GM12878 (cell line): ENCODE measurements around the gene SDK2. TPM values are rescaled to one million over a fixed set of nuclear protein-coding genes. Genes with fewer than 3 reads are reported as not detected.

Experiments used
- ATAC-seq: fragments of 200-7000 bp; cut with Tn5 transposase; 3 replicates; pipeline ENCODE4 v1.9.1; 2020; ENCODE audit warnings: mild to moderate bottlenecking, moderate library complexity
- BruUV-seq: library from RNA; stranded (reverse); fragments of 400-500 nt; replicated peaks from 2 replicates; lab custom pipeline; 2021; lab: Mats Ljungman, UMichigan
- CTCF ChIA-PET: fragments of 300-600 bp; sonication (Branson Sonifier 250); formaldehyde crosslinking; extraction: SDS; loops from one replicate; lab custom pipeline; 2021; ENCODE audit warnings: inconsistent platforms; lab: Yijun Ruan, JAX
- POLR2A ChIA-PET: fragments of 350-600 bp; formaldehyde crosslinking; extraction: SDS; loops from one replicate; lab custom pipeline; 2021; ENCODE audit warnings: inconsistent platforms; lab: Charles Lee
- RAD21 ChIA-PET: fragments of 300-600 bp; sonication (Branson Sonifier 250); formaldehyde crosslinking; loops from one replicate; lab custom pipeline; 2023; ENCODE audit warnings: antibody characterized with exemption; ENCODE audit not compliant: unreplicated experiment; lab: Charles Lee
- SMC1A ChIA-PET: fragments of 300-600 bp; sonication (Branson Sonifier 250); formaldehyde crosslinking; loops from one replicate; lab custom pipeline; 2023; ENCODE audit not compliant: unreplicated experiment, uncharacterized antibody; lab: Charles Lee
- DNase-seq: peaks from one replicate; pipeline ENCODE4 v3.0.0-alpha.2; 2011; ENCODE audit warnings: low read depth, low spot score
- FAIRE-seq: peaks from 3 replicates; lab custom pipeline; 2011; peaks lifted over from hg19 to GRCh38; lab: Jason Lieb, UNC
- H2AFZ ChIP-seq: 2 replicates; pipeline ENCODE4 v1.6.0; 2011; ENCODE audit warnings: low read depth, low read length, control low read depth; ENCODE audit not compliant: control insufficient read depth
- H3K27ac ChIP-seq: 2 replicates; pipeline ENCODE4 v1.5.1; 2011; ENCODE audit warnings: control low read depth; ENCODE audit not compliant: control insufficient read depth, insufficient read depth
- H3K27me3 ChIP-seq, 2 experiments: replicated peaks in 1 of 2; 2 replicates each; pipeline versions ENCODE4 v1.6.0 to v1.6.1; 2011; ENCODE audit warnings: low read length in 1 of 2; ENCODE audit not compliant: control insufficient read depth in 2 of 2, insufficient read depth in 2 of 2
- H3K36me3 ChIP-seq, 2 experiments: 2 replicates each; pipeline ENCODE4 v1.5.1; 2011; ENCODE audit warnings: low read length in 1 of 2; ENCODE audit not compliant: control insufficient read depth in 2 of 2, insufficient read depth in 2 of 2
- H3K4me1 ChIP-seq: 2 replicates; pipeline ENCODE4 v1.6.1; 2011; ENCODE audit warnings: mild to moderate bottlenecking, low read length, moderate library complexity, mixed read lengths; ENCODE audit not compliant: control insufficient read depth, insufficient read depth
- H3K4me2 ChIP-seq: 2 replicates; pipeline ENCODE4 v1.6.0; 2011; ENCODE audit warnings: control low read depth; ENCODE audit not compliant: control insufficient read depth, insufficient read depth
- H3K4me3 ChIP-seq: fragments of 200-600 bp; sonication (generic); 2 replicates; pipeline ENCODE4 v1.5.1; 2016
- H3K79me2 ChIP-seq: 2 replicates; pipeline ENCODE4 v1.6.0; 2011; ENCODE audit warnings: low read length; ENCODE audit not compliant: control insufficient read depth, insufficient read depth
- H3K9ac ChIP-seq: 2 replicates; pipeline ENCODE4 v1.8.0; 2011; ENCODE audit warnings: low read length, control low read depth, mixed read lengths; ENCODE audit not compliant: control insufficient read depth, insufficient read depth
- H3K9me3 ChIP-seq: replicated peaks from 3 replicates; pipeline ENCODE4 v1.5.1; 2011; ENCODE audit warnings: mild to moderate bottlenecking, low read length; ENCODE audit not compliant: control insufficient read depth, insufficient read depth
- H4K20me1 ChIP-seq: 2 replicates; pipeline ENCODE4 v1.6.0; 2011; ENCODE audit not compliant: control insufficient read depth, insufficient read depth
- EGR1 ChIP-seq, 2 experiments: IDR thresholded peaks; 1 replicate in 1 of 2; 2 replicates in 1 of 2; pipeline ENCODE4 v1.6.1; 2011 to 2012; ENCODE audit warnings: low read depth in 2 of 2, low read length in 2 of 2, borderline replicate concordance in 1 of 2, mild to moderate bottlenecking in 1 of 2, moderate library complexity in 1 of 2
- LARP7 ChIP-seq: fragments of 450-650 bp; IDR thresholded peaks from 2 replicates; pipeline ENCODE4 v1.6.1; 2017; ENCODE audit warnings: mild to moderate bottlenecking
- MTA2 ChIP-seq: fragments of 450-650 bp; IDR thresholded peaks from 2 replicates; pipeline ENCODE4 v1.6.1; 2016; ENCODE audit warnings: low read depth, mild to moderate bottlenecking, moderate library complexity
- MYB ChIP-seq: fragments of 150-350 bp; IDR thresholded peaks from 2 replicates; pipeline ENCODE4 v1.6.1; 2014; ENCODE audit warnings: mild to moderate bottlenecking, low read depth, low read length, borderline replicate concordance
- NFYB ChIP-seq: IDR thresholded peaks from 2 replicates; pipeline ENCODE4 v1.6.1; 2011; ENCODE audit warnings: low read depth, mild to moderate bottlenecking, low read length, improper control_type of control experiment, moderate library complexity; ENCODE audit not compliant: insufficient read depth
- PAX5 ChIP-seq: IDR thresholded peaks from 2 replicates; pipeline ENCODE4 v1.6.1; 2011; ENCODE audit warnings: low read depth, low read length, borderline replicate concordance
- PAX8 ChIP-seq: fragments of 450-650 bp; IDR thresholded peaks from 2 replicates; pipeline ENCODE4 v1.6.1; 2017; ENCODE audit warnings: mild to moderate bottlenecking, moderate library complexity
- POLR2A ChIP-seq: IDR thresholded peaks from 2 replicates; pipeline ENCODE4 v1.6.1; 2011; ENCODE audit warnings: low read depth, mild to moderate bottlenecking, low read length
- RBBP5 ChIP-seq: fragments of 200-600 bp; sonication (generic); conservative IDR thresholded peaks from 2 replicates; pipeline ENCODE4 v1.6.1; 2016
- SIX5 ChIP-seq: IDR thresholded peaks from 2 replicates; pipeline ENCODE4 v1.6.1; 2011; ENCODE audit warnings: mild to moderate bottlenecking, low read depth, low read length, moderate library complexity; ENCODE audit not compliant: severe bottlenecking
- SREBF2 ChIP-seq: IDR thresholded peaks from 2 replicates; pipeline ENCODE4 v1.6.1; 2012; ENCODE audit warnings: mild to moderate bottlenecking, low read length
- TAF1 ChIP-seq: IDR thresholded peaks from 2 replicates; pipeline ENCODE4 v1.6.1; 2011; ENCODE audit warnings: mild to moderate bottlenecking, low read depth, low read length, borderline replicate concordance
- YY1 ChIP-seq: IDR thresholded peaks from 2 replicates; pipeline ENCODE4 v1.6.1; 2011; ENCODE audit warnings: low read depth, mild to moderate bottlenecking, low read length
- ZNF24 ChIP-seq: fragments of 450-650 bp; IDR thresholded peaks from 2 replicates; pipeline ENCODE4 v1.6.1; 2017; ENCODE audit warnings: antibody characterized with exemption, mild to moderate bottlenecking
- WGBS: methylation state at CpG from one replicate; pipeline ENCODE4 v1.1.6; 2016; ENCODE audit warnings: low lambda C conversion rate; ENCODE audit not compliant: insufficient replicate concordance, insufficient coverage; ENCODE audit errors: missing lambda C conversion rate; 5-methylcytosine and 5-hydroxymethylcytosine counted together
- in situ Hi-C: fragments of 300-500 bp; cut with MboI; formaldehyde crosslinking; loops from 9 replicates; pipeline ENCODE4 v1.14.3; 2018; ENCODE audit warnings: mixed read lengths
- intact Hi-C: fragments of 100-400 bp; cut with micrococcal nuclease; formaldehyde crosslinking; loops from one replicate; pipeline ENCODE4 v1.14.2; 2022; ENCODE audit not compliant: unreplicated experiment
- polyA plus RNA-seq, 11 experiments: library from polyadenylated mRNA; depleted of rRNA in 4 of 11; unstranded in 6 of 11; stranded (reverse) in 5 of 11; fragments of >200 nt; fragmentation: Nextera tagmentation in 4 of 11; fragmentation: Illumina TruSeq in 1 of 11; extraction: Ambion mirVana in 4 of 11; extraction: Trizol in 1 of 11; gene quantifications; 1 replicate in 1 of 11; 2 replicates in 10 of 11; pipeline versions ENCODE4 v1.2.1 to v1.2.3, GENCODE V29; 2011 to 2016; ENCODE audit warnings: inconsistent platforms in 2 of 11, missing spikeins in 2 of 11, low read depth in 1 of 11
- total RNA-seq, 4 experiments: library from RNA; depleted of rRNA in 3 of 4; stranded (reverse); fragments of >200 nt in 3 of 4; fragmentation: Illumina TruSeq in 1 of 4; extraction: Trizol in 1 of 4; gene quantifications; 2 replicates each; pipeline versions ENCODE4 v1.2.1 to v1.2.3, GENCODE V29; 2013 to 2021

The SDK2 gene
- total and polyA plus RNA-seq, 10 of the 15 experiments (the other 5 are each of a cell fraction or from before 2014, with no cell fraction given): 0.03 to 0.08 (median 0.03) TPM; not detected in 7

DNA sequence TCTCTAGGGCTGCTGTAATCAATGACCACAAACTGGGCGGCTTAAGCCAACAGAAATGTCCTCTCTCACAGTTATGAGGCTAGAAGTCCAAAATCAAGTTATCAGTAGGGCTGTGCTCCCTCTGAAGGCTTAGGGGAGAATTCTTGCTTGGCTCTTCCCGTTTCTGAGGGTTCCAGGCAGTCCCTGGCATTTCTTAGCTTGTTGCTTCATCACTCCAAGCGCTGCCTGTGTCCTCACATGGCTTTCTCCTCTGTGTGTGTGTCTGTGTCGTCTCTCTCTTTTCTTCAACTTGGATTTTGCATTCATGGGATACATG is 318.8 kb downstream of the SDK2 start:
- Histone ChIP-seq H3K27ac (no peak overlapping the region), H4K20me1 (no peaks in the 10 kb centered on the region), H3K9me3 (no peaks in the 10 kb centered on the region), H3K4me3 (no peak overlapping the region), H3K27me3 (no peaks in the 10 kb centered on the region)
- ChIA-PET POLR2A (no interaction called here), RAD21 (no interaction called here), SMC1A (no interaction called here), CTCF (interaction anchor here (0.6 kb wide), 1 partner anchor 566 kb away, joined by 3 read pairs; no protein-coding TSS in a partner anchor)
- no TSS peak for BruUV-seq
- in situ Hi-C loops: loop anchor here (5.0 kb wide), 1 partner anchor 48 kb away; no protein-coding TSS in a partner anchor
- ATAC-seq: no peak
- no peak for DNase-seq
- TF ChIP-seq YY1 (no peak), LARP7 (no peak), POLR2A (no peak), MYB (no peak)
- TF ChIP-seq, all 136 proteins: peak for 0
- FAIRE-seq: no peak
- intact Hi-C loops: no loop called here
- Histone ChIP-seq H3K9ac (no peak overlapping the region), H3K36me3 (no peaks in the 10 kb centered on the region), H3K4me2 (no peak overlapping the region), H3K4me1 (no peaks in the 10 kb centered on the region), H2AFZ (peak overlapping the region; percentile 12; the same call in 1 of the 2 replicates), H3K79me2 (no peaks in the 10 kb centered on the region)
- WGBS: 24% methylated on average over 4 of the region's 4 CpGs

DNA sequence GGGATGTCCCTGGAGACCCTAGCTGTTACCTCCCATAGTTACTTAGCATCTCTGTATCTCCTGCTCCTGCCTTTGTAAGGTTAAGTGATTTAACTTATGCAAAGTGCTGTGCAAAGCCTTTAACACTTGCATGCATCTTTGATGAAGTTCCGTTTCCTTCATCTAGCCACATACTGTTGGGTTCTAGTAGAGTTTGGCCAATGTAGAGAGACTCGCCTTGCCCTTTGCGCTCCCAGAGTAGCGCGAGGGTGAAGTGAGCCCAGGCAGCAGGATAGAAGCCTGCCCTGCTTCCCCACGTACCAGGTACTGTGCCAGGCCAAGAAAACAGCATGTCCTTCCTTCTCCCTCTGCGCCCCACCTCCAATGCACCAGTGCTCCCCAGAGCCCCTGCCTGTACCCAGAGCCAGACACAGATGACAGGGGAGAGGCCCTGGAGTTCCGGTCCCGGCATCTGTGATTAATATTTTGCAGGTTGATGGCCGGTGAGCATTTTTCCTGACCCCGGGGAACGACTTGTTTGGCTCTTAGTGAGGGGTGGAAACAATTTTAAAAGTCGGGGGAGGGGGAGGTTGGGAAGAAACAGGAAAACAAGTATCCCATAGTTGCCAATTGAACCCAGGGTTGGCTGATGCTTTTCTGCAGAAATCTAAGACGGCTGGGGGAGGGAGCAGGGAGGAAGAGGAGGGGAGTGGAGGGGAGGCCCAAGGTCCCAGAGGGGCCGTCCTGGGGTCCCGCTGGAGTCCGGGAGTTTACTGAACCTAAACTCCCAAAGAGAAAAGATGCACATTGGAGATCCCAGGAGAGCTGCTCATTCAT is 319.3 kb downstream of the SDK2 start:
- 52% methylated on average over 17 of the region's 17 CpGs for WGBS
- SMC1A ChIA-PET: interaction anchor here (2.2 kb wide), 1 partner anchor 12 kb away, joined by 6 read pairs; no protein-coding TSS in a partner anchor
- Histone ChIP-seq H3K36me3 (no peaks in the 10 kb centered on the region), H4K20me1 (no peaks in the 10 kb centered on the region), H3K27me3 (no peaks in the 10 kb centered on the region), H3K4me1 (no peaks in the 10 kb centered on the region), H3K9me3 (no peaks in the 10 kb centered on the region), H3K27ac (no peak overlapping the region), H3K4me3 (no peak overlapping the region)
- intact Hi-C loops (no loop called here), in situ Hi-C loops (loop anchor here (5.0 kb wide), 1 partner anchor 48 kb away; no protein-coding TSS in a partner anchor)
- no peak for ATAC-seq
- POLR2A ChIA-PET: no interaction called here
- BruUV-seq: no TSS peak
- no peak for TF ChIP-seq RBBP5
- no peak for TF ChIP-seq PAX5
- TF ChIP-seq TAF1: no peak
- no peak for TF ChIP-seq SREBF2
- no peak for TF ChIP-seq MTA2
- TF ChIP-seq NFYB: no peak
- no peak for TF ChIP-seq SIX5
- TF ChIP-seq EGR1 (IDR thresholded peaks at IDR 0.05; ENCODE audit: borderline replicate concordance in 1 of 2, low read depth in 2 of 2, low read length in 2 of 2): no peak
- TF ChIP-seq ZNF24: no peak
- no peak for TF ChIP-seq POLR2A
- no peak for TF ChIP-seq PAX8
- TF ChIP-seq, all 136 proteins: peak for 0
- no peak overlapping the region for H3K9ac ChIP-seq
- no peak for FAIRE-seq
- H3K79me2 ChIP-seq: no peaks in the 10 kb centered on the region
- no peak overlapping the region for H3K4me2 ChIP-seq
- no peak overlapping the region for H2AFZ ChIP-seq
- CTCF ChIA-PET: interaction anchor here (0.6 kb wide), 1 partner anchor 567 kb away, joined by 3 read pairs; no protein-coding TSS in a partner anchor
- DNase-seq: no peak
- RAD21 ChIA-PET: no interaction called here
